GM06990 (cell line): Measurements from ENCODE around the gene TNS1.

Experiments
- DNase-seq: peaks from one replicate; pipeline ENCODE4 v3.0.0-alpha.2; 2011; ENCODE audit not compliant: insufficient read length; ENCODE audit errors: extremely low read depth
- H3K27me3 ChIP-seq: replicated peaks from 2 replicates; pipeline ENCODE4 v1.6.0; 2011; ENCODE audit warnings: low read length; ENCODE audit not compliant: control insufficient read depth, insufficient read depth
- H3K36me3 ChIP-seq: 2 replicates; pipeline ENCODE4 v1.5.1; 2011; ENCODE audit warnings: low read length; ENCODE audit not compliant: control insufficient read depth, insufficient read depth
- H3K4me3 ChIP-seq: replicated peaks from 2 replicates; pipeline ENCODE4 v1.5.1; 2011; ENCODE audit warnings: low read depth, mild to moderate bottlenecking, control low read depth, low read length
- CTCF ChIP-seq: IDR thresholded peaks from 2 replicates; pipeline ENCODE4 v1.5.1; 2011; ENCODE audit warnings: low read length, control low read depth, mild to moderate bottlenecking, inconsistent platforms; ENCODE audit not compliant: insufficient read depth, poor library complexity, severe bottlenecking

The TNS1 gene

GRCh38 chr2:218031261-218031660, 28.5 kb upstream of the TNS1 start:
- TF ChIP-seq CTCF = no peak
- Histone ChIP-seq H3K4me3 (no peak overlapping the region), H3K27me3 (peaks cover 5% of the 10 kb centered on the region), H3K36me3 (no peaks in the 10 kb centered on the region)
- DNase-seq = no peak

GRCh38 chr2:218030409-218031195, 27.8 kb upstream of the TNS1 start:
- Histone ChIP-seq H3K4me3 (no peak overlapping the region), H3K36me3 (no peaks in the 10 kb centered on the region), H3K27me3 (peaks cover 5% of the 10 kb centered on the region)
- TF ChIP-seq CTCF = no peak
- DNase-seq = no peak

- DNase-seq = no peak
- Histone ChIP-seq H3K27me3 (peaks cover 5% of the 10 kb centered on the region), H3K36me3 (no peaks in the 10 kb centered on the region), H3K4me3 (no peak overlapping the region)
- no peak for TF ChIP-seq CTCF
Observed at GRCh38 chr2:218029366-218030360, 26.9 kb upstream of the TNS1 start.

- Histone ChIP-seq H3K36me3 (no peaks in the 10 kb centered on the region), H3K27me3 (peaks cover 5% of the 10 kb centered on the region), H3K4me3 (no peak overlapping the region)
- no peak for TF ChIP-seq CTCF
- no peak for DNase-seq
Observed at GRCh38 chr2:218028562-218029348, 26.0 kb upstream of the TNS1 start.

- Histone ChIP-seq H3K27me3 (peaks cover 5% of the 10 kb centered on the region), H3K36me3 (no peaks in the 10 kb centered on the region), H3K4me3 (no peak overlapping the region)
- no peak for DNase-seq
- TF ChIP-seq CTCF = no peak
Observed at GRCh38 chr2:218028189-218028495, 25.3 kb upstream of the TNS1 start.
